ENCODE data around the gene PELI3. TPM values are rescaled to one million over a fixed set of nuclear protein-coding genes. Genes with fewer than 3 reads are reported as not detected.

PELI3 gene
- total and polyA plus RNA-seq, 10 of the 15 experiments (the other 5 are each of a cell fraction or from before 2014, with no cell fraction given), result 0.14 to 1.5 (median 0.66) TPM

DNA sequence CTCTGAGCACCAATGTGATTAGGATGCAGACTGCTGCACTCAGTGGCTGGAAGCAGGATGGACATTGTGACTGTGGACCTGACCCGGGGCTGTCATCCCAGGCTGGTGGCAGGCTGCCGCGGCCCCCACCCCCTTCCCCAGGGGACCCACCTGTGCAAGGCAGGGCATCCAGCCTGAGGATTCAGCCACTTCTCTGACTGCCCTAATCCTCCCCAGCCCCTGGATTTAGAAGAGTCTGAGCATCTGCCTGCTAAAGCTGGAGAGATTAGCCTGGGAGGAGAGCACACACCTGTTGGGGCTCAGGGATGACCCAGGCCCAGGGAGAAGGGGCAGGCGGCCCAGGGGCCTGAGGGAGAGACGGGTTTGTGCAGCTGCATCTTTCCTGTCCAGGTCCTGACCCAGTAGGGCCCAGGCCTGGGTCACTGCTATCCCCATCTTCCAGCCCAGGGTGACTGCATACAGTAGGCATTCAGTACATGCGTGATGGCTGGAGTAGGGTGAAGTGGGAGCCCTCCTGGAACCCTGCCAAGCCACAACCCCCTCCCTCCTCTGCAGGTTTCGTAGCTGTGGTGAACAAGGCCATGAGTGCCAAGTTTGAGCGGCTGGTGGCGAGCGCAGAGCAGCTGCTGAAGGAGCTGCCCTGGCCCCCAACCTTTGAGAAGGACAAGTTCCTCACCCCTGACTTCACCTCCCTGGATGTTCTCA, 25.6 kb downstream of the PELI3 start:
- WGBS (ENCODE audit: insufficient coverage, insufficient replicate concordance, low lambda C conversion rate, missing lambda C conversion rate), result 86% methylated on average over 10 of the region's 10 CpGs
- RAD21 ChIA-PET (ENCODE audit: unreplicated experiment), result no interaction called here
- Histone ChIP-seq H3K9me3 (replicated peaks; ENCODE audit: control insufficient read depth, insufficient read depth, low read length) (no peaks in the 10 kb centered on the region), H4K20me1 (ENCODE audit: control insufficient read depth, insufficient read depth) (no peaks in the 10 kb centered on the region), H3K36me3 (ENCODE audit: control insufficient read depth in 2 of 2, insufficient read depth in 2 of 2, low read length in 1 of 2) (peaks cover 9 to 35% of the 10 kb centered on the region in 2 experiments; a peak in 3 of 4 replicates), H3K79me2 (ENCODE audit: control insufficient read depth, insufficient read depth, low read length) (no peaks in the 10 kb centered on the region), H3K27me3 (replicated peaks in 1 of 2; ENCODE audit: control insufficient read depth in 2 of 2, insufficient read depth in 2 of 2, low read length in 1 of 2) (no peaks in the 10 kb centered on the region), H3K4me2 (ENCODE audit: control insufficient read depth, insufficient read depth) (no peak overlapping the region), H3K4me1 (ENCODE audit: control insufficient read depth, insufficient read depth, low read length) (no peaks in the 10 kb centered on the region), H3K4me3 (no peak overlapping the region), H3K27ac (ENCODE audit: control insufficient read depth, insufficient read depth) (no peak overlapping the region), H2AFZ (ENCODE audit: control insufficient read depth, low read depth, low read length) (no peak overlapping the region), H3K9ac (ENCODE audit: control insufficient read depth, insufficient read depth, low read length) (no peak overlapping the region)
- SMC1A ChIA-PET (ENCODE audit: uncharacterized antibody, unreplicated experiment), result no interaction called here
- in situ Hi-C loops (cut with MboI) (no loop called here), intact Hi-C loops (cut with micrococcal nuclease; ENCODE audit: unreplicated experiment) (no loop called here)
- DNase-seq (ENCODE audit: low read depth, low spot score), result no peak
- FAIRE-seq, result no peak
- no peak for ATAC-seq
- BruUV-seq (replicated peaks), result no TSS peak
- POLR2A ChIA-PET, result interaction anchor here (0.5 kb wide), 1 partner anchor 46 kb away, joined by 5 read pairs; no protein-coding TSS in a partner anchor
- TF ChIP-seq ZNF592 (IDR thresholded peaks at IDR 0.05) (no peak), ELK1 (IDR thresholded peaks at IDR 0.05; ENCODE audit: low read depth, low read length) (no peak), ESRRA (IDR thresholded peaks at IDR 0.05; ENCODE audit: low read length) (no peak), SIX5 (IDR thresholded peaks at IDR 0.05; ENCODE audit: low read depth, low read length, severe bottlenecking) (no peak)
- TF ChIP-seq, protein P1, sequence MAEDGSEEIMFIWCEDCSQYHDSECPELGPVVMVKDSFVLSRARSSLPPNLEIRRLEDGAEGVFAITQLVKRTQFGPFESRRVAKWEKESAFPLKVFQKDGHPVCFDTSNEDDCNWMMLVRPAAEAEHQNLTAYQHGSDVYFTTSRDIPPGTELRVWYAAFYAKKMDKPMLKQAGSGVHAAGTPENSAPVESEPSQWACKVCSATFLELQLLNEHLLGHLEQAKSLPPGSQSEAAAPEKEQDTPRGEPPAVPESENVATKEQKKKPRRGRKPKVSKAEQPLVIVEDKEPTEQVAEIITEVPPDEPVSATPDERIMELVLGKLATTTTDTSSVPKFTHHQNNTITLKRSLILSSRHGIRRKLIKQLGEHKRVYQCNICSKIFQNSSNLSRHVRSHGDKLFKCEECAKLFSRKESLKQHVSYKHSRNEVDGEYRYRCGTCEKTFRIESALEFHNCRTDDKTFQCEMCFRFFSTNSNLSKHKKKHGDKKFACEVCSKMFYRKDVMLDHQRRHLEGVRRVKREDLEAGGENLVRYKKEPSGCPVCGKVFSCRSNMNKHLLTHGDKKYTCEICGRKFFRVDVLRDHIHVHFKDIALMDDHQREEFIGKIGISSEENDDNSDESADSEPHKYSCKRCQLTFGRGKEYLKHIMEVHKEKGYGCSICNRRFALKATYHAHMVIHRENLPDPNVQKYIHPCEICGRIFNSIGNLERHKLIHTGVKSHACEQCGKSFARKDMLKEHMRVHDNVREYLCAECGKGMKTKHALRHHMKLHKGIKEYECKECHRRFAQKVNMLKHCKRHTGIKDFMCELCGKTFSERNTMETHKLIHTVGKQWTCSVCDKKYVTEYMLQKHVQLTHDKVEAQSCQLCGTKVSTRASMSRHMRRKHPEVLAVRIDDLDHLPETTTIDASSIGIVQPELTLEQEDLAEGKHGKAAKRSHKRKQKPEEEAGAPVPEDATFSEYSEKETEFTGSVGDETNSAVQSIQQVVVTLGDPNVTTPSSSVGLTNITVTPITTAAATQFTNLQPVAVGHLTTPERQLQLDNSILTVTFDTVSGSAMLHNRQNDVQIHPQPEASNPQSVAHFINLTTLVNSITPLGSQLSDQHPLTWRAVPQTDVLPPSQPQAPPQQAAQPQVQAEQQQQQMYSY (CRISPR knock-in tag; IDR thresholded peaks at IDR 0.05), result no peak
- CTCF ChIA-PET, result interaction anchor here (0.7 kb wide), 1 partner anchor 64 kb away, joined by 3 read pairs; no protein-coding TSS in a partner anchor

Measured in GM12878 (cell line).